HK-2 (cell line): ENCODE results near the gene SPATA32.
A peak's percentile ranks its signal among the peaks of the same experiment; 100 is the strongest.

Source experiments
- DNase-seq: peaks from one replicate; pipeline ENCODE4 v3.0.0-alpha.2; 2018; ENCODE audit not compliant: unreplicated experiment

The SPATA32 gene

DNA sequence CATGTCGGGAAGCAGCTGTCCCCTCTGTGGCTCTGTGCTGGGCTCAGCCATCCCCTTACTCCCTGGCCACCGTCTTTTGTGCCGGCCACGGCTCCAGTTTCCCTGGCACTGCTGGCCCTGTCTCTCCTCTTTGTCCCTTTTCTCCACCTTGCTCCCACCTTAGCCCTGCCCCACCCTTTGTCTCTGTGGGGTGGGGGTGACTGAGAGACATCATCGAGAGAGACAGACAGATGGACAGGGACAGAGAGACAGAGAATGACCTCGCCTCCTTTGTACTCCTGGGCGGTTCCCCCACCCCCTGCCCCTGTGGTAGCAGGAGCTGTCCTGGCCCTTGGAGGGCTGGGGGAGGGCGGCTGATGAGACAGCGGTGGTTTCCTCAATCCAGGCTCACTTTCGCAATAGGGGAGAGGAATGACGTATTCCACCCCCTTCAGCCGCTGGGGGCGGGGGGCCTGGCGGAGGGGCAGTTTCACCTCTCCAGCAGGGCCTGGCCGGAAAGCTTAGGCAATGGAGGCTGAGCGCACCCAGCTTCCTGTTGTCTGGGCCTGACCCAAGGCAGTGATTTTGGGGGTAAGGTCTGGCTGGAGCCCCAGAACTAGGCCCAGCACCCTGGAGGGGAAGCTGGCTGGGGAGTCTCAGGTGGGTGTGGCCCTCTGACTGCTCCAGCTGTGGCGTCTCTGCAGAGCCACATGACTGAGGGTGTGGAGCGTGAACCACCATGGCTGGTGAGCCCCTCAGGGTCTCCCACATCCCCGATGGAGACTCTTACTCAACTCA lies 32.9 kb downstream of the SPATA32 start:
- DNase-seq: peak; percentile 85

DNA sequence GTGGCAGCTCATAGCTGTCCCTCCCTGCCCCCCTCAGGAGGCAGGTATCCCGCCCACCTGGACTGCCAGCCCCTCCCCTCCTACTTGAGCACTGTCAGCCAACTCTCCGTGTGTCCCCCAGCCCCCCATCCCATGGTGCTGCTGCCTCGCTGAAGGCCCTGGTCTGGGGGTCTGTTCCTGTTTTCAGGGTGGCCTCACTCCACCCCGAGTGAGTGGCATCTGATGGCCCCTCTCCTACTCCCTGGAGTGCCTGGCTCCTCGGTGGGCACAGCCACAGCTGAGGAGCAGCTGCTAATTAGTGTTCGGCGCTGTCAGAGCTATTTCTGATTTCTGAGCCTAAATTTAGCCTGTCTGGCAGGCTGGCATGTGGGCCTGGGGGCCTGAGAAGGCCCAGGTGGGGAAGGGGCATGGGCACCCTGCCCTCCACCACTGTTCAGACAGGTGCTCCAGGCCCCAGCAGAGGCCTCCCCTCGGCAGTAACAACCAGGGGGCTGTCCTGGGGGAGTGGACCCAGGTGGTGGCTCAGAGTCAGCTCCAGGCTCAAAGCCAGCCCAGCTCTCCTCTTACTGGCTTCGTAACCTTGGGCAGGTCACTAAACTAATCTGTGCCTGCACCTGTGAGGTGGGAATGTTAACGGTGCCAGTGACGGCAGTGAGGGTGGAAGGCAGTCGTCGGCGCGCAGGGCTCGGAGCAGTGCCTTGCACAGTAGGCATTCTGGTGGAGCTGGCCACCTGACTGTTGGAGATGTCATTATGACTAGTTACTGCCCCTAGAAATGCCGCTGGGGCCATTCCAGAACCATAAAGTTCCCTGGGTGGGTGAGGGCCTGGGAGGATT lies 33.8 kb downstream of the SPATA32 start:
- no peak for DNase-seq

DNA sequence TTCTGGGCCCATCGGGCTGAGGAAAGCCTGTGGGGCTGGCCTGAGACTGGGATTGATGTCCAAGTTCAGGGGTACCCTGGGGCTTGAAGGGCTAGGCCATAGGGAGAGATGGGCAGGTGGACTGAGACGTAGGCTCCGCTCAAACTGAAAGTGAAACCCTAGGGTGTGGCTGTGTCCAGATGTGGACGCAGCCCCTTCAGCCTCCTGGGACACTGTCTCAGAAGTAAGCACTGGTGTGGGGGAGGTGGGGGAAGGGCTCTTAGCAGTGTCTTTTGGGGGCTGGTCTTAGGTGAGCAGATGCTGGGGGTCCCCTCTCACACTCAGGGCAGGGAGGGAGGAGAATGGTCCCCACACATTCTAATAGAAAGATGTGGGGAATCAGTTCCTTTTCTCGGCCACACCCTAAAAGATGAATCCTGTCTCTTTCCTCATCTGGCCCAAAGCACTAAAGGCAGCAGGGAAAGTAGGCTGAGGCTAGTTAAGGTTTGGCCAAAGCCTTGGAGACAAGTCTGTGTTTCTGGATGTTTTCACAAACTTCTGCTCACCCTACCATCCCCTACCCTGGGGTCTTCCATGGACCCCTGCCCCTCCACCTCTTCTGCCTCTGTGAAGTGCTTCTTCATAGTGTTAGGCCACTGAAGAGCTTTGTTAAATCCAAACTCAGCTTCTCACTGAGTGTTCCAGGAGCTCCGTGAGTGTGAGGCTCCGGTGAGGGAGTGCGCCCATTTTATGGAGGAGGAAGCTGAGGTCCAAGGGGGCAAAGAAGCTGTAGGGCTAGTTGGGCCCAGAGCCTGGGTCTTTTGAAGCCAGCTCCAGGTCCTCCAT lies 34.6 kb downstream of the SPATA32 start:
- no peak for DNase-seq

DNA sequence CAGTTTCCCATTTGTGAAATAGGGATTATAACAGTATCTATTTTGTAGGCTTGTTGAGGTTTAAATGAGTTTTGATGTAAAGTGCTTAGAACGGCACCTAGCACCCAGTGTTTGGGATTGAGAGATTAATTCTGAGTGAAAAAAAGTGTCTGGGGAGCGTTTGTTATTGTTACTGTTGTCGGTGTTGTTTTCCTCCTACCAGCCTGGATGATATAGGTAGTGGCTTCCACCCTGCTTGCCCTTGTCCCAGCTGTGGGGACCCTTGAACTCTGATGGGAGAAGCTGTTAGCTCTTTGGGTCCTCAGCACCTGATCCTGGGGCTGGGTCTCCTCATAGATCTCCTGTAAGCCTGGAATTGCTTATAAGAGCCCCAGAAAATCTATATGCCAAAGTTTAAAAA lies 35.3 kb downstream of the SPATA32 start:
- DNase-seq: no peak

GRCh38 chr17:45225964-45226530 lies 35.8 kb downstream of the SPATA32 start:
- no peak for DNase-seq

DNA sequence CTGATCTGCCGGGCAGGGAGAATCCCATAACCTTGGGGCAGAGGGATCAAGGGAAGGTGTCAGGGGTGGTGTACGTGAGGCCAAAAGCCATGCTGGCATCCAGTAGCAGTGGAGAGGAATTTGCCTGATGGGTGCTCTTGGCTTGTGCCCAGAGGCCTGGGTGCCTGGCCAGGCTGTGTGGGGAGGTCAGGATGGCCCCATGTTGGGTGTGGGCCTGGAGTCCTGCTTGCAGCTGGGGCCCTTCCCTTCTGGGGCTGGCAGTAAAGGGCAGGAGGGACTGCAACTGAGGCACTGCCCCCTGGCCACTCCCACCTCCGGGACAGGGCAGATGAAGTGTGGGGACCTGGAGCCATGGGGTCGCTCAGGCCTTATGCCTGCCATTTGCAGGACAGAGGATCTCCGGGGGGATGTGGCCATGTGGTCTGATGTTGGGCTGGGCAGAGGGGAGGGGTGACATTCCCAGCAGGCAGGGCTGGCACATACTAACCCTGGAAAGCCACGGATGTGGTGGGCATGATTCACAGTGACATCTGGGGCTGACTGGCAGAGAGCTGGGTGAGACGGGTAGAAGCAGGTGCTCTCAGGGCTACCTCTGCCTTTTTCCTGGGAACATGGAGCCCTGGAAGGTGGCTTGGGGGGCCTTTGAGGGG lies 36.7 kb downstream of the SPATA32 start:
- no peak for DNase-seq

DNA sequence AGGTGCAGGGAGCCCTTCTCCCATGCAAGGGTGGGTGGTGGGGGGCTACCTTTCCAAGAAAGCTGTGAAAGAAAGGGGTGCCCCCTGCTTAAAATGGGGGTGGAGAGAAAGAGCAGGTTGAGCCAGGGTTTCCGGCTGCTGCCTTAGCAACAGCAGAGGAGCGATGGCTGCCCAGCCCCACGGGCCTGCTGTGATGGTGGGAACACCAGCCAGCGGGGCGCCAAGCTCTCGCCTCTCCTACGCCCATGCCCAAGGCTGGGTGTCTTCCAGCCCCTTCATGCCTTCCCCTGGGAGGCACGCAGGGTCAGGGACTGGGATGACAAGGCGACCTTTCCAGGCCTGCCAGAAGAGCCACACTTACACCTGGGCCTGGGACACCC lies 37.2 kb downstream of the SPATA32 start:
- no peak for DNase-seq

- DNase-seq: no peak
Observed at GRCh38 chr17:45223539-45224528, 38.1 kb downstream of the SPATA32 start.

- no peak for DNase-seq
Observed at GRCh38 chr17:45222996-45223538, 38.8 kb downstream of the SPATA32 start.

GRCh38 chr17:45222289-45222995 lies 39.5 kb downstream of the SPATA32 start:
- DNase-seq: no peak

GRCh38 chr17:45222014-45222288 lies 39.9 kb downstream of the SPATA32 start:
- no peak for DNase-seq

GRCh38 chr17:45221081-45222013 lies 40.5 kb downstream of the SPATA32 start, which contains the start of gene FMNL1:
Gene FMNL1, plus strand, starts transcription at chr17:45221885. Its CDS starts 240 bp downstream, at chr17:45222125.
- no peak for DNase-seq

DNA sequence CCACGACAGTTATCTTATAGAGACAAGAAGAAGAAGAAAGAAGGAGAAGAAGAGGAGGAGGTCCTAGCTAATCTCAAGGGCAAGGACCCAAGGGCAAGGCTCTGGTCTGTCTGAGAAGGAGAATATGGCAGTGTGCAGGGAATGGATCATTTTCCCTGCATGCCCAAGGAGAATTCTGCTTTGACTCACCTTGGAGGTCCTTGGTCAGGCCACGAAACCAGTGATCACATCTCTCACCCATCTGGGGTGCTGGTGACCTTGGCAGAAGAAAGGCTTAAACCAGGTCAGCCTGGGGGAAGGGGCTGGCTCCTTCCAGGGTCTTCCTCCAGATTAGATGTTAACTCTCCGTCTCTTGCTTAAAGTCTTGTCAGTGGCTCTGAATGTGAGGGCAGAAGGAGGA lies 41.8 kb downstream of the SPATA32 start:
- no peak for DNase-seq

GRCh38 chr17:45218895-45219661 lies 42.8 kb downstream of the SPATA32 start:
- peak; percentile 86 for DNase-seq
